Pancreas (tissue), 10 donors: Measurements from ENCODE around the gene PHLDB1. TPM values are rescaled to one million over a fixed set of nuclear protein-coding genes. Genes with fewer than 3 reads are reported as not detected.
"Not testable (repeated sequence)": the region's sequence is repeated elsewhere in the genome, so short reads cannot be mapped to it uniquely, and the experiment has no call there.

Source experiments
- ATAC-seq, 4 donors: fragments of 200-7000 bp; cut with Tn5 transposase; one replicate each; pipeline versions ENCODE4 v1.8.0 to v1.9.1; 2020; ENCODE audit warnings: mild to moderate bottlenecking in 4 of 4, moderate library complexity in 4 of 4
- DNase-seq, 6 donors: peaks; one replicate each; pipeline ENCODE4 v3.0.0-alpha.2; 2020
- FAIRE-seq: peaks from 2 replicates; lab custom pipeline; 2012; peaks lifted over from hg19 to GRCh38; lab: Jason Lieb, UNC
- H3K27ac ChIP-seq, 4 donors: fragments of 200-600 bp; sonication (generic); 1 replicate in 3 of 4; 2 replicates in 1 of 4; pipeline versions ENCODE4 v1.5.0 to v1.8.0; 2020
- H3K27me3 ChIP-seq, 4 donors: fragments of 200-600 bp; one replicate each; pipeline ENCODE4 v1.8.0; 2021
- H3K36me3 ChIP-seq, 3 donors: fragments of 200-600 bp; sonication (generic) in 1 of 3; one replicate each; pipeline versions ENCODE4 v1.5.0 to v1.8.0; 2020 to 2021
- H3K4me1 ChIP-seq, 3 donors: fragments of 200-600 bp; one replicate each; pipeline ENCODE4 v1.8.0; 2021
- H3K4me3 ChIP-seq, 4 donors: fragments of 200-600 bp; sonication (generic) in 2 of 4; one replicate each; pipeline versions ENCODE4 v1.5.0 to v1.8.0; 2020 to 2021
- H3K9me3 ChIP-seq, 4 donors: fragments of 200-600 bp; one replicate each; pipeline ENCODE4 v1.8.0; 2021
- WGBS, 2 donors: extraction: QIAGEN DNeasy Blood & Tissue Kit; methylation state at CpG; one replicate each; pipeline ENCODE4 v1.1.7; 2013; 5-methylcytosine and 5-hydroxymethylcytosine counted together
- intact Hi-C, 3 donors: fragments of 100-400 bp; cut with DNase I; formaldehyde crosslinking; loops; one replicate each; pipeline versions ENCODE4 v1.11.1 to v1.14.2; 2022
- polyA plus RNA-seq, 2 donors: library from polyadenylated mRNA; stranded (reverse); fragments of 200-250 nt; gene quantifications; one replicate each; pipeline ENCODE4 v1.2.3, GENCODE V29; 2013
- total RNA-seq, 6 donors: library from RNA; stranded (reverse); fragmentation: NEBNext Ultra II Directional in 4 of 6; extraction: Animal tissue kit (Norgen Biotek cat#: 25700) in 4 of 6; gene quantifications; one replicate each; pipeline versions ENCODE4 v1.2.1 to v1.2.4, GENCODE V29; 2021 to 2023
- TF ChIP-seq, protein P1 (sequence below), 4 donors: fragments of 200-600 bp; sonication (generic) in 3 of 4; IDR thresholded peaks; one replicate each; pipeline versions ENCODE4 v1.5.0 to v1.8.0; 2021; ENCODE audit warnings: antibody characterized with exemption in 4 of 4
- donor health status: healthy with polysubstance abuse.
- donor health status: DM: no; HTN: no; CAD: no; lungs with moderate emphysema.
- donor health status: DM: no; HTN: no; CAD: no.
- donor health status: control.
- donor health status: control.
- donor health status: Bipolar disorder and iron deficiency.
- donor health status: DM: yes; HTN: yes; CAD: no.
- donor health status: DM: no; HTN: no; CAD: no.
- donor health status: DM: no; HTN: no; CAD: no.
- donor health status: DM: yes; HTN: yes; CAD: no.

The PHLDB1 gene
- total and polyA plus RNA-seq, 8 donors: 29.3 to 153 (median 48.0) TPM

DNA sequence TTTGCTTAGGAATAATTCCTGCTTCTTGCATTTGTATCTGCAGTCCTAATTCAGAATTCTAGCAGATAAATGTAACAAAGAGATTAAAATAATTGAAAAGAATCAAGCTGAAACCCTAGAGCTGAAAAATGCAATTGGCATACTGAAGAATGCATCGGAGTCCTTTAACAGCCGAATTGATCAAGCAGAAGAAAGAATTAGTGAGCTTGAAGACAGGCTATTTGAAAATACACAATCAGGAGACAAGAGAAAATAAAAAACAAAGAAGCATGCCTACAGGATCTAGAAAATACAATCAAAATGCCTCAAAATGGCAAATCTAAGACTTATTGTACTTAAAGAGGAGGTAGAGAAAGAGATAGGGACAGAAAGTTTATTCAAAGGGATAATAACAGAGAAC is 63.8 kb downstream of the PHLDB1 start:
- WGBS, 2 donors: 91 to 97% methylated on average over 2 of the region's 2 CpGs
- Histone ChIP-seq H3K4me1 (no peaks in the 10 kb centered on the region), H3K27me3 (no peaks in the 10 kb centered on the region), H3K9me3 (no peaks in the 10 kb centered on the region), H3K4me3 (no peak overlapping the region), H3K36me3 (no peaks in the 10 kb centered on the region), H3K27ac (no peak overlapping the region)
- TF ChIP-seq, protein P1, sequence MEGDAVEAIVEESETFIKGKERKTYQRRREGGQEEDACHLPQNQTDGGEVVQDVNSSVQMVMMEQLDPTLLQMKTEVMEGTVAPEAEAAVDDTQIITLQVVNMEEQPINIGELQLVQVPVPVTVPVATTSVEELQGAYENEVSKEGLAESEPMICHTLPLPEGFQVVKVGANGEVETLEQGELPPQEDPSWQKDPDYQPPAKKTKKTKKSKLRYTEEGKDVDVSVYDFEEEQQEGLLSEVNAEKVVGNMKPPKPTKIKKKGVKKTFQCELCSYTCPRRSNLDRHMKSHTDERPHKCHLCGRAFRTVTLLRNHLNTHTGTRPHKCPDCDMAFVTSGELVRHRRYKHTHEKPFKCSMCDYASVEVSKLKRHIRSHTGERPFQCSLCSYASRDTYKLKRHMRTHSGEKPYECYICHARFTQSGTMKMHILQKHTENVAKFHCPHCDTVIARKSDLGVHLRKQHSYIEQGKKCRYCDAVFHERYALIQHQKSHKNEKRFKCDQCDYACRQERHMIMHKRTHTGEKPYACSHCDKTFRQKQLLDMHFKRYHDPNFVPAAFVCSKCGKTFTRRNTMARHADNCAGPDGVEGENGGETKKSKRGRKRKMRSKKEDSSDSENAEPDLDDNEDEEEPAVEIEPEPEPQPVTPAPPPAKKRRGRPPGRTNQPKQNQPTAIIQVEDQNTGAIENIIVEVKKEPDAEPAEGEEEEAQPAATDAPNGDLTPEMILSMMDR (IDR thresholded peaks at IDR 0.05): no peak
- no peak for ATAC-seq
- FAIRE-seq: no peak
- intact Hi-C loops: no loop called here
- no peak for DNase-seq

GRCh38 chr11:118672846-118673245 is 65.4 kb downstream of the PHLDB1 start:
- no peak for ATAC-seq
- no peak overlapping the region for H3K27ac ChIP-seq
- no peak overlapping the region for H3K4me3 ChIP-seq
- TF ChIP-seq, protein P1 (IDR thresholded peaks at IDR 0.05): no peak
- FAIRE-seq: no peak
- H3K36me3 ChIP-seq: no peaks in the 10 kb centered on the region
- intact Hi-C loops: no loop called here
- H3K4me1 ChIP-seq: no peaks in the 10 kb centered on the region
- 88 to 93% methylated on average over 1 of the region's 1 CpG for WGBS, 2 donors
- DNase-seq: no peak
- no peaks in the 10 kb centered on the region for H3K27me3 ChIP-seq
- no peaks in the 10 kb centered on the region for H3K9me3 ChIP-seq

DNA sequence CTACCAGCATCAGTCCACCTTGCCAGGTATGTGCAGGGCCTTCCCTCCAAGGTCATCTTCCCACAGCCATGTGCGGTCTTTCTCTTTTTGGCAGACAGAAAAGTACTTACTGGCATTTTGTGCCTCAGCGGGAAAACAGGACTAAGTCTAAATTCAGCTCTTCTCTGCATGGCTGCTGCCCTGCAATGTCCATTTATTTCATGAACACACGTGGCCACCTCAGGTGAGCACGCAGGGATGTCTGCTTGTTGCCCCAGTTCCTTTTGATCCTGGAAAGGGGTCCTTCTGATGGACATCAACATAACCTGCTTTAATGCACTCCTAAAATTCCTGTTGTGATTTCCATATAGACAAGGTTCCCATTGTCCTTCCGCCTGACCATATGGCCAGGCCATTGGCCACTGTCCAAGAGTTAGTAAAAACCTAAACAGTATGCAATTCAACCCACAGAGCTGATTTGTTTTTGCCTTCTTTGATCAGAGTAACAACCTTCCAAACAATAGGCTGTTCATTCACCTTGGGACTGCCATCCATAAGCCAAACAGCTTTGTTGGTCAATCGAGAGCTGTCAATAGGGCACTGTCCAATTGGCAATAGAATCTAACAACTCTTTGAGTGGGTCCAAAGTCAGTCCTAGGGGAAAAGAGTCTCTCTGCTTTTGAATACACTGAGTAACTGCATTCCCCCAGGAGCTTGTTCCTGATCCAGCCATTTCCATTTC is 66.1 kb downstream of the PHLDB1 start:
- FAIRE-seq: no peak
- no peak for ATAC-seq

GRCh38 chr11:118674082-118674435 is 66.6 kb downstream of the PHLDB1 start:
- Histone ChIP-seq H3K4me3 (no peak overlapping the region), H3K27ac (no peak overlapping the region), H3K9me3 (no peaks in the 10 kb centered on the region), H3K27me3 (no peaks in the 10 kb centered on the region), H3K36me3 (no peaks in the 10 kb centered on the region), H3K4me1 (peaks cover 1 to 4% (median 4%) of the 10 kb centered on the region in 3 donors)
- 46 to 71% methylated on average over 1 of the region's 1 CpG for WGBS, 2 donors
- intact Hi-C loops: no loop called here
- TF ChIP-seq, protein P1 (IDR thresholded peaks at IDR 0.05): no peak
- ATAC-seq: no peak
- DNase-seq: no peak
- FAIRE-seq: no peak

More for the DNA sequence above, 66.1 kb downstream of the PHLDB1 start:
- Histone ChIP-seq H3K4me1 (no peaks in the 10 kb centered on the region), H3K36me3 (no peaks in the 10 kb centered on the region), H3K27ac (no peak overlapping the region), H3K4me3 (no peak overlapping the region), H3K9me3 (no peaks in the 10 kb centered on the region), H3K27me3 (no peaks in the 10 kb centered on the region)
- intact Hi-C loops: no loop called here
- TF ChIP-seq, protein P1 (IDR thresholded peaks at IDR 0.05): no peak
- DNase-seq: no peak
- WGBS, 2 donors: 71 to 77% methylated on average over 6 of the region's 6 CpGs

GRCh38 chr11:118677977-118678376 is 70.6 kb downstream of the PHLDB1 start:
- Histone ChIP-seq H3K27me3 (no peaks in the 10 kb centered on the region), H3K4me1 (peaks cover 8 to 12% (median 10%) of the 10 kb centered on the region in 3 donors), H3K4me3 (no peak overlapping the region), H3K36me3 (no peaks in the 10 kb centered on the region), H3K27ac (no peak overlapping the region), H3K9me3 (no peaks in the 10 kb centered on the region)
- no peak for ATAC-seq
- FAIRE-seq: no peak
- TF ChIP-seq, protein P1 (IDR thresholded peaks at IDR 0.05): no peak
- intact Hi-C loops: no loop called here
- 94 to 95% methylated on average over 6 of the region's 6 CpGs for WGBS, 2 donors
- no peak for DNase-seq

GRCh38 chr11:118678908-118679307 is 71.5 kb downstream of the PHLDB1 start:
- Histone ChIP-seq H3K27ac (peak overlapping the region in 2 of 4 donors; percentile 74 to 79), H3K4me1 (peaks cover 8 to 12% (median 10%) of the 10 kb centered on the region in 3 donors), H3K4me3 (peak overlapping the region in 1 of 4 donors; percentile 34)
- H3K36me3 ChIP-seq, FAIRE-seq, intact Hi-C loops, H3K27me3 ChIP-seq, H3K9me3 ChIP-seq: not testable (repeated sequence)
- ATAC-seq: peak; percentile 72 to 88 (median 82)
- DNase-seq: peak; percentile 46 to 79 (median 60)
- WGBS, 2 donors: 13 to 15% methylated on average over 11 of the region's 11 CpGs
